GM19043 (cell line): ENCODE data around the gene SDK1.
"Not testable (repeated sequence)": the region's sequence is repeated elsewhere in the genome, so short reads cannot be mapped to it uniquely, and the experiment has no call there.

Experiments
- ATAC-seq: cut with Tn5 transposase; IDR thresholded peaks from one replicate; pipeline ENCODE4 v1.9.1; 2021; ENCODE audit warnings: low read depth; ENCODE audit not compliant: unreplicated experiment

SDK1 gene

GRCh38 chr7:4217126-4217660 lies 916.1 kb downstream of the SDK1 start:
- not testable (repeated sequence) for ATAC-seq

DNA sequence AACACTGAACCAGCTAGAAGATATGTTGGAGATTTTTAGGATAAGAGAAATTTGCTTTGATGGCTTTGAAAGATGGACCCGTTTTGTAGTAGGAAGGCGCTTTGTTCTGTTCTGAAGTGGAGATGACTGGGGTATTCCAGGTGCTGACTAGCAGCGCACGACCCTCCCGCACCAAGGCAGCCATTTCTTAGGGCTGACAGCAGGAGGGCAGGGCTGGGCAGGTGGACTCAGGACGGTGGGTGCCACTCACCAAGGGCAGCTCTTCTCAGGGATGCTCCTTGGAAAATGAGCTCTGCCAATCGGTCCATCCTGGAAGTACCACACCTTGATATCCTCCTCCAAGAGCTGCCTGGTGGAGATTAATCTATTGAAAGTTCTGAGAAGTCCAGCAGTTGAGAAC lies 917.4 kb downstream of the SDK1 start:
- no peak for ATAC-seq

DNA sequence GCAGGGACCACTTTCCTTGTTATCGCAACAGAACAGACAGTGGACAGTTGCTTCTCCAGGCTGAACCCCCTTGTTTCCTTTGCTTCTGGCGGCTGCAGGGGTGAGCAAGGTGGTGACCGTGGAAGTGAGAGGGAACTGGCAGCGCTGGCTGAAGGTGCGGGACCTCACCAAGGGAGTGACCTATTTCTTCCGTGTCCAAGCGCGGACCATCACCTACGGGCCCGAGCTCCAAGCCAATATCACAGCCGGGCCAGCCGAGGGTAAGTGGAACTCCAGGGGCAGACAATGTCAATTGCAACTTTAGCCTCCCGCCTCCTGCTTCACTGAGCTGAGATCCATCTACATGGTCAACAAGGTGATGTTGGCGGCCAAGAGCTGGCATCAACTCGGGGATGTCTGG lies 919.0 kb downstream of the SDK1 start:
- no peak for ATAC-seq

DNA sequence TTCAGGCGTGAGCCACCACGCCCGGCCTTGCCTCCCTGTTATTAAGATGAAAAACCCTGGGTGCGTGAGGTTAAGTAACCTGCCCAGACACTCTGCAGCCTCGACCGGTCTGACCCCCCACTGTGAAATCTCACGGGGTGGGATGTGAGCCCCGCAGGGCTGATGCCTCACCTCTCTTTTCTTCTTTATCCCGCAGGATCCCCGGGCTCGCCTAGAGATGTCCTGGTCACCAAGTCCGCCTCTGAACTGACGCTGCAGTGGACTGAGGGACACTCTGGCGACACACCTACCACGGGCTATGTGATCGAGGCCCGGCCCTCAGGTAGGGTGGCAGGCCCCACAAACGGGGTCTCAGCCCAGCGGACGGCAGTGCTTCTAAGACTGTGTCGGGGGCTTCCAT lies 920.0 kb downstream of the SDK1 start:
- ATAC-seq: no peak

DNA sequence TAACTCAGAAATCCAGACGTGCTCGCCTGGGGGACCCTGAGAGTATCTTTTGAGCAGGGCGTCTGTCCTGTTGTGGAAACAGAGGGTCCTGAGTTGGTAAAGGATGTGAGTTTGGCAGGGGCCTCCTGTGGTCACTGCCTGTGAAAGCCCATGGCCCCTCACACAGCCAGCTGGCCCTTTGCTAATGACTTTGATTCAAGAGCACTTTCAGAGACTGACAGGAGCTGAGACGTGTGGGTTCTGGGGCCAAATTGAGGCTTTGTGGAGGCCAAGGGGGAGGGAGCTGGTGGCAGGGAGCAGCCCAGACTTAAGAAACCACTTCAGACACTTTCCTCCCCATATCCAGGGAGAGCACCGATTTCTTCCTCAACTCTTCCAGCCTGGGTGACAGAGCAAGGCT lies 921.6 kb downstream of the SDK1 start:
- ATAC-seq: no peak

- no peak for ATAC-seq
Measured at GRCh38 chr7:4225361-4225771, 924.3 kb downstream of the SDK1 start.

- no peak for ATAC-seq
Measured at GRCh38 chr7:4225881-4226523, 925.0 kb downstream of the SDK1 start.

DNA sequence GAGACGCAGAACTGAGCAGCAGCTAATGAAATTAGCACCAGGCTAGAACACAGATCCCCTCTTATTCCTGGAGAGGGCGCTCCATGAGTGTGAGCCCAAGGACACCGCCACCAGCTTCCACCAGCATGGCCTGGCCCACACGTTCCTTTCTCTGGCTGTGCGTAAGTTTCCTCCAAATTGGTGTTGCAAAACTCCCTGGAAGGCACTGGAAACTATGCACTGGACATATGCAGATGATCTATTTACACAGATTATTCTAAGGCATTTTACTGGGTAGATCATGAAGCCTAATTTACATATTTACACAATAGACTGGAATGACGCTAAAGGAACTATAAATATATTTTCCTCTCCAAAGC lies 925.5 kb downstream of the SDK1 start:
- no peak for ATAC-seq

GRCh38 chr7:4227105-4228010 lies 926.3 kb downstream of the SDK1 start:
- ATAC-seq: no peak

DNA sequence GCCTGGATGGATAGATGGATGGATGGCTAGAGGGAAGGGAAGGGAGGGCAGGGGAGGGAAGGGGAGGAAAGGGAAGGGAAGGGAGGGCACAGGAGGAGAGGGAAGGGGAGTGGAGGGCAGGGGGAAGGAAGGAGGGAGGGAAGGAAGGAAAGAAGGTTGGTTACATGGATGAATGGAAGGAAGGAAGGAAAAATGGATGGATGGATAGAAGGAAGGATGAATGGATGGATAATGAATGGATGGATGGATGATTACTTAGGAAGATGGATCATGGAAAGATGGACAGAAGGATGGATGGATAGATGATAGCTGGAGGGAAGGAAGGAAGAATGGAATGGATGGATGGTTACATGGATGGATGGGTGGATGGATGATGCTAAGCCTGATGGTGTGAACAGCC lies 929.3 kb downstream of the SDK1 start:
- ATAC-seq: no peak

- no peak for ATAC-seq
Measured at GRCh38 chr7:4233146-4233545, 932.1 kb downstream of the SDK1 start.

GRCh38 chr7:4233621-4234497 lies 932.8 kb downstream of the SDK1 start:
- ATAC-seq: no peak

DNA sequence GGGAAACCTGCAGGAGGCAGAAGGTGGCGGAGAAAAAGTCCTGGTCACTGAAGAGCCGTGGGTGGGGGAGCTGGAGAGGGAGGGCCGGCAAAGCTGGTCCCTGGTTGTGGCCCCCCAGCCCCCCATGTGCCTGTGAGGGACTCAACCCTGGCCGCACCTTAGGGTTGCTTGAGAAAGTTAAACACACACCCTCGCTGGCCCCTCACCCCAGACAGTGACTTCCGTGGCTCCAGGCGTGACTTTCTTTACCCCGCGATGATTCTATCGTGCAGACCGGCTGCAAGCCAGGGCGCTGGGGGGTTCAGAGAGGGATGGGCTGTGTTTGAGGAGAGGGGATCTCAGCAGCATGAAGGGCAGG lies 933.4 kb downstream of the SDK1 start:
- ATAC-seq: no peak

DNA sequence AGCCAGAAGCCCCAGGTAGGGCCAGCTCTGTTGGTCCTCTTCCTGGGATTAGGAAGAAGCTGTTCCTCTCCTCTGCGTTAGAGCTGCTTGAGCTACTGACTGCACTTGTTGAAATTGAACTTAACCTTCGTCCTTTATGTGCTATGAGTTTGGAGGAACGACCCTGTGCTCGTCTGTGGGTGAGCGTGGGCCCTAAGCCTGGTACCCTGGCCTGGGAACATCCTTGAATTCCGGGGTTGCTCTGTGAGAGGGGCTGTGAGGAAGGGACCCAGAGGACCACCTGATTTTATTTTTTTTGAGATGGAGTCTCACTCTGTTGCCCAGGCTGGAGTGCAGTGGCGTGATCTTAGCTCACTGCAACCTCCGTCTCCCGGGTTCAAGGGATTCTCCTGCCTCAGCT lies 933.8 kb downstream of the SDK1 start:
- no peak for ATAC-seq

DNA sequence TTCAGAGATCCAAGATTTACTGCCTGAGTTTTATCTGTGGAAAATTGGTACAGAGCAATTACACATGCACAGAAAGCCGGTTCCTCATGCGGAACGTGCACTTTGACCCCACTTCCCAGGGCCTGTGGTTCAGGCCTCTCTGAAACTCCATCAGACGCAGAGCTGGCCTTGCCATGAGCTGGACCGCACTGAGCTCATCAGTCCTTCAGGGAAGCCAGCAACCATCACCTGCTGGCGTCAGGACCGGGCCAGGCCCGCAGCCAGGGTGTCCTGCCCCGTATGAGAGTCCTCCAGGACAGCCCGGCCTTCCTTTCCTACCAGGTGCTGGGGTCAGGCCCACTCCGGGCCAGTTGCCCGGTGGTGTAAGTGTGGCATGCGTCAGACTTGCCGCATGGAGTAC lies 934.5 kb downstream of the SDK1 start:
- no peak for ATAC-seq

DNA sequence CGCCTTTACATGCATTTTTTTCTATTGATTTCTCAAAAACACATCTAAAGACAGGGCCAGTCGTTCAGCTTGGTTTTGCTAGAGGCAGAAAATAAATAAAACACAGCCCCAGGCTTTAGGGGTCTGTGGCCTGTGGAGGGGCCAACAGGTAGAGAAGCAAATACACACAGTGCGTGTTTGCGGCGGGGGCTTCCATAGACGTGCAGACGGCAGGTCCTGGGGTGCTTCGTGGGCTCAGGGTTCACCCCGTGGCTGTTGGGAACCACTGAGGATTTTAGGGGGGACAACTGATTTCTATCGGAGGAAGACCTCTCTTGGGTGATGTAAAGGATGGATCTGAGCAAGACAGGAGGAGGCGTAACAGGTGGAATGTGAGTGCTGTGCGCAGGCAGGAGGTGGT lies 935.3 kb downstream of the SDK1 start:
- no peak for ATAC-seq

- ATAC-seq: not testable (repeated sequence)
Measured at GRCh38 chr7:4236873-4237272, 935.8 kb downstream of the SDK1 start.

- no peak for ATAC-seq
Measured at GRCh38 chr7:4237296-4238235, 936.5 kb downstream of the SDK1 start.

GRCh38 chr7:4238861-4239260 lies 937.8 kb downstream of the SDK1 start:
- no peak for ATAC-seq

GRCh38 chr7:4240042-4240441 lies 939.0 kb downstream of the SDK1 start:
- no peak for ATAC-seq
